ENCODE data around the gene PLB1. TPM values are rescaled to one million over a fixed set of nuclear protein-coding genes. Genes with fewer than 3 reads are reported as not detected.

Gene PLB1
- polyA plus RNA-seq, 4 donors, result 0.70 to 3.9 (median 1.5) TPM

GRCh38 chr2:28681606-28682005, 185.7 kb downstream of the PLB1 start:
- DNase-seq (ENCODE audit: low read depth in 4 of 4, low spot score in 3 of 4), result no peak

- no peak for DNase-seq (ENCODE audit: low read depth in 4 of 4, low spot score in 3 of 4)
Measured at GRCh38 chr2:28683100-28683706, 187.3 kb downstream of the PLB1 start.

DNA sequence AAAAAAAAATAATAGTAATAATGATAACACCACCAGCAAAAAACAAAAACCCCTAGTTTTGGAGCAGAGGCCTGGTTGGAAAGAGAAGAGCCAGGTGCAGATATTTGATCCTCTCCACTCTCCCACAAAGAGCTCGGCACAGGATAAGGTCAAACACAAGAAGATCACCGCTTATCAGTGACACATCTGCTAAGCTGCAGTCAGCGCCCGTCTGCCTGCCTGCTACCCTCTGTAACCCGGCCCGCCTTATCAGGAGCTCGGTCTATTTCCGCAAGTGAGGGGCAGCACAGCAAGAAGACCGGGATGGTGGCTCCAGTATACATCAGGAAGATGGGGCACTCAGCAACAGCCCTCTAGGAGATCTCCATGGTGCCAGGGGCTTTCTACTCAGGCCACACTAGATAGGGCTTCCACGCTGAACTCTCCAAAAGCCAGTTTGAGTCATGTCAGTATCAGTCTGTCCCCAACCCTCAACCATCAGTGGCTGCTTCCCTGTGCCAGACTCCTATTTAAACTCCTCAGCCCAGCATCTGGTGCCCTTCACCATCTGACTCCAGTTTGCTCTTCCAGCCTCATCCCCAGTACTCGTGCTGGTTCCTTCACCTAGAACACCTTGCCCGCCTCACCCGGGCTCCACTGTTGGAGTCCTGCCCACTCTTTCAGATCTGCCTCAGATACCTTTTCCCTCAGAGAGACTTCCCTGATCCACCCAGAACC, 188.4 kb downstream of the PLB1 start:
- DNase-seq (ENCODE audit: low read depth in 4 of 4, low spot score in 3 of 4), result no peak

- no peak for DNase-seq (ENCODE audit: low read depth in 4 of 4, low spot score in 3 of 4)
Measured at GRCh38 chr2:28687171-28687570, 191.3 kb downstream of the PLB1 start.

DNA sequence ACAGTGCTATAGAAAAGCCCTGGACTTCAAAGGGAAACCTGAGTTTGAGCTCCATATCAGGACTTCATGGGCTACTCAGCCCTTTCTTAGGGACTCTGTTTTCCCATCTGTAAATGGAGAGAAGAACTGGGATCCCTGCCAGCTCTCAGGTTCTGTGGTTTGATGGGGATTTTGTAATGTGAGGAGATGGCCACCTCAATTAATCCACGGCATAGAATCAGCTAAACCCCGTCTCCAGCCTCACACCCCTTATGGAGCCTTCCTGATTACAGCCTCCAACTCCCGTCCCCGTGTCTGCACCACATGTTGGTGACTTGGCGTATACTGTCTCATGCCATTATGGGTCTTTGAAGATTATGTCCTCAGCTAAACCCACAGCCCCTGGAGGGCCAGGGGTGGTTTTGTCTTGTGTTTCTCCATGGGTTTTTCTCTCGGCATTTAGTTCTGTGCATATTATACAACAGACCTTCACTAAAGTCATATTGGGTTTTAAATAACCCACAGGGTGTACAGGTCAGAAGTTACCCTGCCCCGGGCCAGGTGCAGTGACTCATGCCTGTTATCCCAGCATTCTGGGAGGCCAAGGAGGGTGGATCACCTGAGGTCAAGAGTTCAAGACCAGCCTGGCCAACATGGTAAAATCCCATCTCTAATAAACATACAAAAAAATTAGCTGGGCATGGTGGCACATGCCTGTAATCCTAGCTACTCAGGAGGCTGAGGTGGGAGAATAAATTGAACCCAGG, 192.0 kb downstream of the PLB1 start:
- DNase-seq (ENCODE audit: low read depth in 4 of 4, low spot score in 3 of 4), result no peak

DNA sequence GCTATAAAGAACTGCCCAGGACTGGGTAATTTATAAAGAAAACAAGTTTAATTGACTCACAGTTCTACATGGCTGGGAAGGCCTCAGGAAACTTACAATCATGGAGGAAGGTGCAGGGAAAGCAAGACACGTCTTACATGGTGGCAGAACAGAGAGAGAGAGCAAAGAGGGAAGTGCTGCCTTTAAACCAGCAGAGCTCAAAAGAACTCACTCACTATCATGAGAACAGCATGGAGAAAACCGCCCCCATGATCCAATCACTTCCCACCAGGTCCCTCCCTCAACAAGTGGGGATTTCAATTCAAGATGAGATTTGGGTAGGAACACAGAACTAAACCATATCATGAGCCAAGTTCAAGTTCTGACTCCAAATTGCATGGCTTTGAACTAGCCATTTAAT, 193.0 kb downstream of the PLB1 start:
- no peak for DNase-seq (ENCODE audit: low read depth in 4 of 4, low spot score in 3 of 4)

GRCh38 chr2:28689771-28690170, 193.9 kb downstream of the PLB1 start:
- no peak for DNase-seq (ENCODE audit: low read depth in 4 of 4, low spot score in 3 of 4)

- DNase-seq (ENCODE audit: low read depth in 4 of 4, low spot score in 3 of 4), result no peak
Measured at GRCh38 chr2:28692411-28692810, 196.6 kb downstream of the PLB1 start.

DNA sequence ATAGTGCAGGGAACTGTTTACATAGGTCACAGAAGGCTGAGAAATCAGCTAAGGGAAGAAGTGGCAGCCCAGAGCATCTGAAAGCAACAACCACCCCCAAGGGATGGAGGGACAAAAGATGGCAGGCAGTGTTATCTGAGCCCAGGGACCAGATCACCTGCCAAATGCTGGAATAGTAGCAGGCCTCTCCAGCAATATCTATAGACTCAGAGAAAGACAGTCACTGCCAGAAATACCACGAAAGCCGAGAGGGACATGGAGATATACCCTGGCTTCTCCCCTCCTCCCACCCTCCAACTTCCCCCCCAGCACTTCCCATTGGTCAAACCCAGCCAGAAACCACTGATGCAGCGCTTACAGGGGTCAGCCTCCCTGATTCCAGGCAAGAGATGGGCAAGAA, 197.4 kb downstream of the PLB1 start:
- no peak for DNase-seq (ENCODE audit: low read depth in 4 of 4, low spot score in 3 of 4)

Other genes with a start within 250 kb of the PLB1 start
- 10 to 100 TPM; 15.5 to 42.2 (median 27.4) TPM for gene FOSL2, start 103.2 kb upstream of the PLB1 start, polyA plus RNA-seq (ENCODE audit: insufficient read length in 4 of 4)

Data from left renal pelvis (tissue), 4 donors.